Raji (cell line): ENCODE results near the gene CNGA3.

Experiments used
- POLR2A ChIP-seq: IDR thresholded peaks from 2 replicates; pipeline ENCODE4 v1.6.1; 2011; ENCODE audit warnings: low read depth, low read length, control low read depth; ENCODE audit not compliant: insufficient read depth

Gene CNGA3

DNA sequence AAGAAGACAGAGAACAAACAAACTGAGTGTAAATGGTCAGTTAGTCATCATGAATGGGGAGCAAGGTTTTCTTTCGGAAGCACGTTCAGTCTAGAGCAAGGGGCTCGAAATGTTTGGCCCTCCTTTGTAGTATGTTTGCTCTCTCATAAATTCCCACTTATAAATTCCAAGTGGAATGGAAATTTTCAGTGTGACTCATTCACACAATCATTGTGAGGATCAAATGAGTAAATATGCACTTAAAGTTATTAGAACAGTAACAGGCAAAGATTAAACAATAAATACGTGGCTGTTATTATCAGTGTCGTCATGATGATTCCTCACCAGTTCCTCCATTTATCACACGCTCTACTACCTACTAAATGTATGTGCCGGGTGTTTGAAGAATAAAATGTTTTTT lies 10.5 kb downstream of the CNGA3 start:
- no peak for TF ChIP-seq POLR2A

- no peak for TF ChIP-seq POLR2A
Measured at GRCh38 chr2:98357849-98358248, 11.6 kb downstream of the CNGA3 start.

DNA sequence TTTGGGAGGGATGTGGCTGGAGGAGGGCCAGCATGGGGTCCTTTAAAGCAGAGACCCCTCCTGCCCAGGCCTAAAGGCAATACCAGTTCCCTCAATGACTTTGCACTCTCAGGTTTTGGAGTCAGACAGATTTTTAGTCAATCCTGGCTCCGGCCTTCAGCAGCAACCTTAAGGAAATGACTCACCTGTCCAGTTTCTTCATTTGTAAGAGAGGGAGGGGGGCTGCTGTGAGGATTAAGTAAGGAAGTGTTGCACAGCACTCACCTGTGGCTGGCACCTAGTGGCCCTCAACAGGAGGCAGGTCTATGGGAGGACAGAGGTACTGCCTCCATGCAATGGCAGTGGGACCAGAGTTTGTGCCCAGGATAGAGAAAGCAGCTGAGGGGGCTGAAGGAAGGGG lies 13.7 kb downstream of the CNGA3 start:
- TF ChIP-seq POLR2A, result no peak

- TF ChIP-seq POLR2A, result no peak
Measured at GRCh38 chr2:98367721-98368120, 21.5 kb downstream of the CNGA3 start.

DNA sequence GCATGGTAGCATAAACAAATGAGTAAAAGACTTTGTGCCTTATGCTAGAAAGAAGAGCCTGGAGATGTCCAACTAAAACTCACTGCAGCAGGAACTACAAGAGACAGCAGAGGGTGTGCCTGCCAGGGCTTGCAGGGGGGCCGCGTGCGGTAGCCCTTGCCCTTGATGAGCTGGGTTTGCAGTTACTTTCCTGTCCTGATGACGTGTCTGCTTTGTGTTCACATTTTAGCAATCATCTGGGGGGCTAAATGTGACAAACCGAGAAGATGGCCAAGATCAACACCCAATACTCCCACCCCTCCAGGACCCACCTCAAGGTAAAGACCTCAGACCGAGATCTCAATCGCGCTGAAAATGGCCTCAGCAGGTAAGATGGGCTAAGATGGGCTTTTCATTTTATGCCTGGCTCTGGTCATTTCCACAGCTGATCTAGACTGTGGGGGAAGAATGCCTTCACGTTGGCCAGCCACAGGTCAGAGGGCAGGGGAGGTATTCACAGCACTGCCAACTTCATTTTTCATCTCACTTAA lies 23.5 kb downstream of the CNGA3 start:
- TF ChIP-seq POLR2A, result no peak

GRCh38 chr2:98372121-98372520 lies 25.9 kb downstream of the CNGA3 start:
- TF ChIP-seq POLR2A, result no peak

GRCh38 chr2:98372579-98372978 lies 26.3 kb downstream of the CNGA3 start:
- TF ChIP-seq POLR2A, result no peak

GRCh38 chr2:98374286-98374685 lies 28.0 kb downstream of the CNGA3 start:
- no peak for TF ChIP-seq POLR2A

GRCh38 chr2:98374958-98375570 lies 28.8 kb downstream of the CNGA3 start:
- TF ChIP-seq POLR2A, result no peak

DNA sequence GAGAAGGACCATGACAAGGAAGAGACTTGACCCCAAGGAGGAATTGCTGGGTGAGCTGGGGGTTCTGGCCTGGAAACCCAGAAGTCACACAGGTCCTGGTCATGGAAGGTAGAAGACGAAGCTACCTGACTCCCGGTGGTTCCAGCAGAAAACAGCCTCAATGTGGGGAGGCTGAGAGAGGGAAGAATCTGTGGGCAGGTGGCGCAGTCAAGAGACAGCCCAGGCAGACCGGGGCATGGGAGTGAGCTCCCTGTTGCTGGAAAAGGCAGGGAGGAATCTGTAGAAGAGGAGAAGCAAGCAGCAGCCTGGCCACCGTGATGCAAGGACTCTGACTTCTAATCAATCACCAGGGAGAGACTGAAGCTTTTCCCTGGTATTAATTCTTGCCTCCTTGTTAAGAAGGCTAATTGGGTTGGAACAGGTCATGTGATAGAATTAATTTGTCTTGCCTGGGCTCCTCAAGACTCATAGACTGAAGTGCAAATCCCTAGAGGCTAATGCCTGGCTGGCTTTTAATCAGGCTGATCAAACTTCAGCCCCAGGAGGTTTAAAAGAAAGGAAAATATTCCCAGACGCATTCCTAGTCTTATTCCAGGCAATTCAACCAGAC lies 30.1 kb downstream of the CNGA3 start:
- no peak for TF ChIP-seq POLR2A

DNA sequence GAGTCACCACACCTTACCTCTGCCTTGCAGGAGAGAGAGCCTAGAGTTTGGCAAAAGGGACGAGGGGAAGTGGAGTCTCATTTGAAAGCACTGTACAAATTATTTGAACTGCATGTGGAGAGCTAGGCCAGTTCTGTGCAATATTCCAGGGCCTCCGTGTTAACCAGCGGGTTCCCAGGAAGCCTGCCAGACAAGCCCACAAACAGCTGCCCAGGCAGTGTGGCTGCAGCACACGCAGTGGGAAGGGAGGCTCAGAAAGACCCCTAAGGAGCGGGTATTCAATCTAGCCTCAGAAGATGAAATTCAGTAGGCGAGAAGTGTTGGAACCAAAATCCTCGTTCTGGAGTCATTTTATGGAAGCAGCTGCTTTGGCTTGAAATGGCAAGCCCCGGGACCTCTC lies 30.7 kb downstream of the CNGA3 start:
- no peak for TF ChIP-seq POLR2A

GRCh38 chr2:98377544-98377943 lies 31.3 kb downstream of the CNGA3 start:
- no peak for TF ChIP-seq POLR2A

DNA sequence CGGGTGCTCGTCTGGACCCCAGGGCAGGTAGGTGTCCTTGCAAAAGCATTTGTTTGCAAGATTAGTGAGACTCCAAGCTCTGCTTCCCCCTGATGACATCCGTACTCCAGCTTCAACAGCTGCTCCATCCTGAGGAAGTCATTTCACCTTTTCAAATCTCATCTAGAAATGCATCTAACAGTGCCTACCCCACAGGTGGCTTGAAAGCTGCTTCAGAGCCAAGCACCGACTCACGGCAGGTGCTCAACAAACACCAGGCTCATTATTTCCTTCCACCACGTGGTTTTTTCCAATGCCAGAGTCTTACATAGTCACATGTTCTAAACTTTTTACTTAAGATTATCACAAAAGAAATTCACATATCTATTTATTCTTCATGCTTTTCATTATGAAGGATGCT lies 31.9 kb downstream of the CNGA3 start:
- no peak for TF ChIP-seq POLR2A

- TF ChIP-seq POLR2A, result no peak
Measured at GRCh38 chr2:98378901-98379300, 32.6 kb downstream of the CNGA3 start.

GRCh38 chr2:98379311-98380202 lies 33.3 kb downstream of the CNGA3 start:
- no peak for TF ChIP-seq POLR2A

DNA sequence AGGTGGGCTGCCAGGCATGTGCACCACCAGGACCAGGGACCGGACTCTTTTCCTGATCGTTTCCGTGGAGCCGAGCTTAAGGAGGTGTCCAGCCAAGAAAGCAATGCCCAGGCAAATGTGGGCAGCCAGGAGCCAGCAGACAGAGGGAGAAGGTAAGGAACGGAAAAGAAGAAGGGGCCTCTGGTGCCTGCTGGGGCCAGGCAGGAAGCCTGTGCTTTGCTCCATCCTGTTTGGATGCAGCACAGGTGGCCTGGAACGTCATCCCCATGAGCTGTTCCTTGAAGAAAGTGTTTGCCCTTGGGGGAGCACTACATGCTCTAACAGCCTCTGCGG lies 33.9 kb downstream of the CNGA3 start:
- no peak for TF ChIP-seq POLR2A
